UCSD-AML1 (cell line): ENCODE results near the gene INTS6L.
A peak's percentile ranks its signal among the peaks of the same experiment; 100 is the strongest.
"Not testable (repeated sequence)": the region's sequence is repeated elsewhere in the genome, so short reads cannot be mapped to it uniquely, and the experiment has no call there.

ENCODE experiments used
- DNase-seq: peaks from one replicate; lab custom pipeline; 2025; ENCODE audit not compliant: unreplicated experiment; lab: John Stamatoyannopoulos, UW

Gene INTS6L

DNA sequence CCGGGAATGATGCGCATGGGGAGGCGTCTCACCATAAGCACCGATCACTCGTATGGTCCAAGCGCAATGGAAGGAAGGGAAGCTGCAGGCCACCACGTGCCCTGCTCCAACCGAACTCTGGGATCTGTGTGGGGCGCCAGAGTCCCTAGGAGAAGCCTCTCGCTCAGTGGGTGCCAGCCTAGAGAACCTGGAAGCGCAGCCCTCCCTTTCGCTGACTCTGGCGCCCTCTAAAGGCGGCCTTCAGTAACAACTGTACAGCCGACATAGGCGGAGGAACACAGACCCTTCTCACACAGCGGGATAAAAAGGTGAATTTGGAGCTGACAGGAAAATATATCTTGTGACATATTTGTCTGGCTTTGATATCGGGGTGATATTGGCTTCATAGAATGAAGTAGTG lies 76.0 kb downstream of the INTS6L start:
- peak; percentile 59 for DNase-seq

DNA sequence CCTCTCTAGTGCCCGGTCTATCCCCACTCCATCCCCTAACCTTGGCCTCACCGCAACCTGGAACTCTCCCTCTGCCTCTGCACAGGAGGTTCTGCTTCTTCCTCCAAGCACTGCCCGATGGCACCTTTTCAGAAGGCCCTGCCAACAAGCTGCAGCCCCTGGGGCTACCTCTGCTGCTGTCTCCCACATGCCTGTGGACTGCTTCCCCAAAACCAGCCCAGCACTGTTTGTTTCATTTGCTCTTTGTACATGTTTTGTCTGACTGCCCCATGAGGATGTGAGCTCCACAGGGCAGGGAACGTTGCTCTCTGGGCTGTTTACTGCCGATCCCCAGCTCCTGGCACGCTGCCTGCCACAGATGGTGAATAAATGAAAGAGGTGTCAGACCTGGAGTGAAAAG lies 85.4 kb downstream of the INTS6L start:
- no peak for DNase-seq

GRCh38 chrX:135624408-135625204 lies 104.1 kb downstream of the INTS6L start:
- DNase-seq, result not testable (repeated sequence)

- no peak for DNase-seq
Observed at GRCh38 chrX:135625995-135626394, 105.5 kb downstream of the INTS6L start.

- no peak for DNase-seq
Observed at GRCh38 chrX:135629342-135629741, 108.9 kb downstream of the INTS6L start.
